Activated naive CD4-positive, alpha-beta T cell treated with anti-CD3 and anti-CD28 coated beads, Interleukin-2, amount 50 U/mL, for 72 hours (primary cell): ENCODE measurements around the gene ZC3H14. TPM values are rescaled to one million over a fixed set of nuclear protein-coding genes. Genes with fewer than 3 reads are reported as not detected.
"Not testable (repeated sequence)": the region's sequence is repeated elsewhere in the genome, so short reads cannot be mapped to it uniquely, and the experiment has no call there.

Experiments used
- ATAC-seq, 2 donors: fragments of 150-1000 bp; cut with Tn5 transposase; 2 replicates each; pipeline ENCODE4 v1.10.0; 2021; ENCODE audit warnings: mild to moderate bottlenecking in 2 of 2, moderate library complexity in 2 of 2
- DNase-seq, 2 donors: peaks; one replicate each; pipeline ENCODE4 v3.0.0; 2021 to 2022; ENCODE audit warnings: low spot score in 2 of 2
- H3K27ac Mint-ChIP-seq, 2 donors: one replicate each; pipeline ENCODE4 v1.8.0; 2022; ENCODE audit warnings: mild to moderate bottlenecking in 2 of 2, mixed read lengths in 2 of 2
- H3K36me3 Mint-ChIP-seq, 2 donors: one replicate each; pipeline ENCODE4 v1.8.0; 2022; ENCODE audit warnings: mixed read lengths in 2 of 2
- H3K9me3 Mint-ChIP-seq, 2 donors: one replicate each; pipeline ENCODE4 v1.8.0; 2022; ENCODE audit warnings: mixed read lengths in 2 of 2
- total RNA-seq, 2 donors: library from RNA; stranded (reverse); gene quantifications; one replicate each; pipeline ENCODE4 v1.2.3, GENCODE V29; 2022

The ZC3H14 gene
- 10 to 100 TPM; 40.8 to 45.2 TPM for total RNA-seq

GRCh38 chr14:88562831-88563686 lies at the start of gene ZC3H14:
Gene ZC3H14 (plus strand): TSS chr14:88563037. CDS start chr14:88563134, 97 bp downstream.
- no peaks in the 10 kb centered on the region for H3K9me3 Mint-ChIP-seq
- peak within 1 kb of the TSS; percentile 88 to 94 for H3K27ac Mint-ChIP-seq
- peaks cover 12 to 15% of the 10 kb centered on the region in 2 donors for H3K36me3 Mint-ChIP-seq
- ATAC-seq (peak; percentile 96 to 97), DNase-seq (peak; percentile 85 to 92)

- ATAC-seq, result no peak
- no peak for DNase-seq
- no peak overlapping the region for H3K27ac Mint-ChIP-seq
- H3K36me3 Mint-ChIP-seq, result no peaks in the 10 kb centered on the region
- H3K9me3 Mint-ChIP-seq, result no peaks in the 10 kb centered on the region
These were observed 47.2 kb upstream of the ZC3H14 start for GRCh38 chr14:88515499-88516221.

GRCh38 chr14:88516861-88517357 lies 45.9 kb upstream of the ZC3H14 start:
- Mint-ChIP-seq H3K9me3 (no peaks in the 10 kb centered on the region), H3K36me3 (no peaks in the 10 kb centered on the region), H3K27ac (no peak overlapping the region)
- DNase-seq (no peak), ATAC-seq (no peak)

- ATAC-seq, result no peak
- no peak for DNase-seq
- H3K9me3 Mint-ChIP-seq, result no peaks in the 10 kb centered on the region
- H3K36me3 Mint-ChIP-seq, result no peaks in the 10 kb centered on the region
- H3K27ac Mint-ChIP-seq, result no peak overlapping the region
These were observed 44.0 kb upstream of the ZC3H14 start for GRCh38 chr14:88518592-88519512.

- no peak for DNase-seq
- Mint-ChIP-seq H3K36me3 (no peaks in the 10 kb centered on the region), H3K9me3 (no peaks in the 10 kb centered on the region), H3K27ac (no peak overlapping the region)
- ATAC-seq, result no peak
These were observed 42.9 kb upstream of the ZC3H14 start for GRCh38 chr14:88519907-88520306.

- H3K36me3 Mint-ChIP-seq, result no peaks in the 10 kb centered on the region
These were observed 41.0 kb upstream of the ZC3H14 start for GRCh38 chr14:88521818-88522217.

GRCh38 chr14:88522393-88522792 lies 40.4 kb upstream of the ZC3H14 start:
- Mint-ChIP-seq H3K36me3 (no peaks in the 10 kb centered on the region), H3K27ac (no peak overlapping the region), H3K9me3 (no peaks in the 10 kb centered on the region)
- DNase-seq, result no peak
- no peak for ATAC-seq

More at GRCh38 chr14:88521818-88522217, 41.0 kb upstream of the ZC3H14 start:
- Mint-ChIP-seq H3K27ac (no peak overlapping the region), H3K9me3 (no peaks in the 10 kb centered on the region)
- ATAC-seq, result no peak
- no peak for DNase-seq

GRCh38 chr14:88529889-88530288 lies 32.9 kb upstream of the ZC3H14 start:
- peaks cover 0 to 19% of the 10 kb centered on the region in 2 donors for H3K36me3 Mint-ChIP-seq
- H3K27ac Mint-ChIP-seq, ATAC-seq, DNase-seq: not testable (repeated sequence)
- peaks cover 10 to 14% of the 10 kb centered on the region in 2 donors for H3K9me3 Mint-ChIP-seq

GRCh38 chr14:88533064-88533602 lies 29.7 kb upstream of the ZC3H14 start:
- Mint-ChIP-seq H3K36me3 (peaks cover 0 to 19% of the 10 kb centered on the region in 2 donors), H3K27ac (no peak overlapping the region), H3K9me3 (peaks cover 10 to 14% of the 10 kb centered on the region in 2 donors)
- ATAC-seq, result no peak
- DNase-seq, result no peak

GRCh38 chr14:88535149-88535548 lies 27.7 kb upstream of the ZC3H14 start:
- H3K27ac Mint-ChIP-seq, result no peak overlapping the region
- peaks cover 0 to 3% of the 10 kb centered on the region in 2 donors for H3K9me3 Mint-ChIP-seq
- H3K36me3 Mint-ChIP-seq, result peaks cover 0 to 4% of the 10 kb centered on the region in 2 donors
- ATAC-seq (no peak), DNase-seq (no peak)

GRCh38 chr14:88535813-88536212 lies 27.0 kb upstream of the ZC3H14 start:
- H3K36me3 Mint-ChIP-seq, result no peaks in the 10 kb centered on the region

GRCh38 chr14:88541324-88541723 lies 21.5 kb upstream of the ZC3H14 start:
- no peak overlapping the region for H3K27ac Mint-ChIP-seq
- no peaks in the 10 kb centered on the region for H3K36me3 Mint-ChIP-seq
- no peak for ATAC-seq
- no peaks in the 10 kb centered on the region for H3K9me3 Mint-ChIP-seq
- DNase-seq, result no peak

More at GRCh38 chr14:88535813-88536212, 27.0 kb upstream of the ZC3H14 start:
- ATAC-seq (no peak), DNase-seq (no peak)
- no peaks in the 10 kb centered on the region for H3K9me3 Mint-ChIP-seq
- H3K27ac Mint-ChIP-seq, result no peak overlapping the region

GRCh38 chr14:88542857-88543795 lies 19.7 kb upstream of the ZC3H14 start:
- Mint-ChIP-seq H3K9me3 (no peaks in the 10 kb centered on the region), H3K36me3 (no peaks in the 10 kb centered on the region), H3K27ac (no peak overlapping the region)
- DNase-seq (no peak), ATAC-seq (no peak)

- no peaks in the 10 kb centered on the region for H3K36me3 Mint-ChIP-seq
These were observed 17.6 kb upstream of the ZC3H14 start for GRCh38 chr14:88545256-88545655.

More at GRCh38 chr14:88545256-88545655, 17.6 kb upstream of the ZC3H14 start:
- Mint-ChIP-seq H3K27ac (no peak overlapping the region), H3K9me3 (no peaks in the 10 kb centered on the region)
- no peak for DNase-seq
- no peak for ATAC-seq
